Astrocyte of the spinal cord (primary cell): ENCODE results near the gene IL1B.

Experiments used
- DNase-seq: peaks from one replicate; pipeline ENCODE4 v3.0.0; 2011; ENCODE audit warnings: low read depth, low spot score
- H3K4me3 ChIP-seq: 2 replicates; pipeline ENCODE4 v1.5.1; 2011; ENCODE audit warnings: low read depth, mild to moderate bottlenecking, low read length, moderate library complexity
- CTCF ChIP-seq: IDR thresholded peaks from 2 replicates; pipeline ENCODE4 v1.5.1; 2012; ENCODE audit warnings: low read depth, mild to moderate bottlenecking, low read length, inconsistent platforms
- in situ Hi-C: cut with HindIII; loops from 2 replicates; pipeline ENCODE4 v1.10.0; 2017; ENCODE audit warnings: low sequenced_read_pairs

The IL1B gene

DNA sequence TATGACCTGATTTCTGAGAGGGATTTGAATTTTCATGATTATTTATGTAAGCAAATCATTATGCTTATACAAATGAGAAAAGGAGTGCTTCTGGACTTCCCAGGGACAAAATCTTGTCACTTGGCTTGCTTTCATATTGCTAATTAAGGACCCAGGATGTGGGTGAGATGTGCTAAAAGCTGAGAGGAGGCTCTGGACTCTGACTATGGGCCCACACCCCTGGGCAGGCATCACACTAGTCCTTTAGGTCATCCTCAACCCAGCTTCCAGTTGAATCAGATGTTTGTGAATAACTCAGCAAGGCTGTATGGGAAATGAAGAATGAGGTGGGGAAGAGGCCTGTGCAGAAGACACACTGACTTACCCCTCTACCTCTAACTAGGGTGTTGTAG, 11.9 kb downstream of the IL1B start:
- no peak for DNase-seq
- TF ChIP-seq CTCF, result no peak
- in situ Hi-C loops, result no loop called here
- H3K4me3 ChIP-seq, result no peak overlapping the region

DNA sequence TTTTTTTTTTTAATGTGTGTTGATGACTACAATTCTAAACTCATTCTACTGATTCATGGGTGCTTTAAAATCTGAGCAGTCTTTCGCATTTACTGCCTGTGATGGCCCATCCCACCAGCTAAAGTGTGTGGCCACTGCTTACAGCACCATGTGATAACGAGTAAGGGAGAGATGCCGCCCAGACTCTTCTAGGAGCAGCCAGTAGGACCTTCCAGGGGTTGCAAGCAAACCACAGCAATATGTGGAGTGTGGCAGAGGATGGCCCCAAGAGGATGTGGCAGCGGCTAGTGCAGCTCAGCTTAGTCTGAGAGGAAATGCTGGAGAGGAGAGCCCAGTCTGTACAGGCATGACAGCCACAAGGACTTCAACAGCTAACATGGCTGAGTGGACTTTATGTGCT, 14.9 kb downstream of the IL1B start:
- in situ Hi-C loops, result no loop called here
- DNase-seq, result no peak
- H3K4me3 ChIP-seq, result no peak overlapping the region
- TF ChIP-seq CTCF, result no peak

DNA sequence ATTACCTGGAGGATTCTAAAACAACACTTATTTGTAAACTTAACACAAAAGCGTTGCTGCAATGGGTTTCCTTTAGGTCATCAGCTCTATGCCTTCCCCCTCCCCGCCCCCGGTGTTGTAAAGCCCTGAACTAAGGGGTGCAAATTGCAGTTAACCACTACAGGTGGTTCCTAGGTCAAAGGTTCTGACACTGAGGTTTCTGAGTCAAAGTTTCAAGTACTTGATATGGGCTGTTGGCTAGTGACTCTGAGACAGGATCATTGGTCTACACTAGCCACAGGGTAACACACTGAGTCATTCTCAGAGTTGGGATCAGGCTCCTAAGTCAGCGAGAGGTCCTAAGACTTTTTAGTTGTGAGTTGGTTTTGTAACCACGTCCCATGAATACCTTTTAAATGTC, 15.4 kb downstream of the IL1B start:
- in situ Hi-C loops, result no loop called here
- no peak for DNase-seq
- no peak for TF ChIP-seq CTCF
- no peak overlapping the region for H3K4me3 ChIP-seq

DNA sequence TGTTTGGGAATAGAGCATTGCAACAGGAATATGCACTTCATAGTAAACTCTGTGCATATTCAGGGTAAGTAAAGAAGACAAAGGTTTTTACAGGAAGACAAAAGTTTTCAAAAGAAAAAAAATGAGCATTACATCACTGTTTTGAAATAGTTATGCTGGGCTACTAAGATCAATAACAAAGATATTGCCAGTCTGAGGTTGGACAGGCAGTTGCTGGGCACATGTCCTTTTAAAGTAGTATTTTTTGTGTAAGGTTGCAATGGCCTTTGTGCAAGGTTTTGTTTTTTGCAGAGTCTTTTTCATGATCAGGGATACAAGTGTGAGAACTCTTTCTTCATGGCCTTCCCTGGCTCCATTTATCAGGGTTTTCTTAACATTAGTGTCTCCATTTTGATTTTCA, 16.2 kb downstream of the IL1B start:
- H3K4me3 ChIP-seq, result no peak overlapping the region
- in situ Hi-C loops, result no loop called here
- no peak for DNase-seq
- TF ChIP-seq CTCF, result no peak

- in situ Hi-C loops, result no loop called here
- TF ChIP-seq CTCF, result no peak
- H3K4me3 ChIP-seq, result no peak overlapping the region
- DNase-seq, result no peak
Measured at GRCh38 chr2:112819081-112819480, 17.5 kb downstream of the IL1B start.

GRCh38 chr2:112818094-112818902, 18.3 kb downstream of the IL1B start:
- no peak for TF ChIP-seq CTCF
- DNase-seq, result no peak
- no peak overlapping the region for H3K4me3 ChIP-seq
- in situ Hi-C loops, result no loop called here
